H1 (cell line): ENCODE data around the gene MT4. TPM values are rescaled to one million over a fixed set of nuclear protein-coding genes. Genes with fewer than 3 reads are reported as not detected.

Experiments used
- CTCF ChIA-PET: fragments of 300-600 bp; sonication (Branson Sonifier 250); formaldehyde crosslinking; loops from one replicate; lab custom pipeline; 2021; ENCODE audit not compliant: partially characterized antibody; lab: Charles Lee
- POLR2A ChIA-PET: fragments of 300-600 bp; sonication (Branson Sonifier 250); formaldehyde crosslinking; loops from one replicate; lab custom pipeline; 2021; ENCODE audit warnings: inconsistent platforms; ENCODE audit not compliant: partially characterized antibody; lab: Charles Lee
- DNase-seq, 2 experiments: peaks; one replicate each; pipeline versions ENCODE4 v3.0.0 to v3.0.0-alpha.2; 2010 to 2022; ENCODE audit warnings: low spot score in 2 of 2, low read depth in 1 of 2, mixed read lengths in 1 of 2
- FAIRE-seq: peaks from 2 replicates; lab custom pipeline; 2011; peaks lifted over from hg19 to GRCh38; lab: Jason Lieb, UNC
- H2AFZ ChIP-seq: 2 replicates; pipeline ENCODE4 v1.8.1; 2012; ENCODE audit warnings: low read length, inconsistent platforms
- H2AK5ac ChIP-seq: 2 replicates; pipeline ENCODE4 v1.6.1; 2013; ENCODE audit warnings: low read depth, low read length
- H2BK120ac ChIP-seq: replicated peaks from 2 replicates; pipeline ENCODE3; 2013; ENCODE audit warnings: low read depth, low read length, inconsistent platforms
- H2BK12ac ChIP-seq: 2 replicates; pipeline ENCODE4 v1.6.1; 2013; ENCODE audit warnings: low read depth, low read length
- H2BK15ac ChIP-seq: 2 replicates; pipeline ENCODE4 v1.6.1; 2013; ENCODE audit warnings: low read length
- H2BK20ac ChIP-seq: 2 replicates; pipeline ENCODE4 v1.6.1; 2013; ENCODE audit warnings: low read length
- H2BK5ac ChIP-seq: 2 replicates; pipeline ENCODE4 v1.6.1; 2013; ENCODE audit warnings: low read depth, low read length
- H3K14ac ChIP-seq: 2 replicates; pipeline ENCODE4 v1.6.1; 2013; ENCODE audit warnings: inconsistent platforms; ENCODE audit not compliant: insufficient read length
- H3K18ac ChIP-seq: 2 replicates; pipeline ENCODE4 v1.6.1; 2013; ENCODE audit warnings: low read length; ENCODE audit errors: extremely low read depth
- H3K23ac ChIP-seq: 2 replicates; pipeline ENCODE4 v1.6.1; 2013; ENCODE audit warnings: inconsistent platforms; ENCODE audit not compliant: insufficient read length
- H3K23me2 ChIP-seq: 2 replicates; pipeline ENCODE4 v1.6.1; 2013; ENCODE audit warnings: low read depth, low read length
- H3K27ac ChIP-seq: 2 replicates; pipeline ENCODE4 v1.6.1; 2011; ENCODE audit warnings: low read depth, low read length, inconsistent platforms
- H3K27me3 ChIP-seq, 4 experiments: replicated peaks in 1 of 4; 1 replicate in 1 of 4; 2 replicates in 3 of 4; pipeline versions ENCODE4 v1.6.1 to v1.8.1; 2011 to 2013; ENCODE audit warnings: low read length in 3 of 4, mild to moderate bottlenecking in 3 of 4, inconsistent platforms in 2 of 4, mixed read lengths in 2 of 4, moderate library complexity in 1 of 4; ENCODE audit not compliant: control insufficient read depth in 3 of 4, insufficient read depth in 3 of 4; ENCODE audit errors: extremely low read depth in 1 of 4
- H3K36me3 ChIP-seq, 4 experiments: 2 replicates each; pipeline versions ENCODE4 v1.6.1 to v1.8.1; 2011 to 2013; ENCODE audit warnings: mild to moderate bottlenecking in 4 of 4, low read length in 3 of 4, moderate library complexity in 2 of 4, control low read depth in 1 of 4, inconsistent platforms in 1 of 4; ENCODE audit not compliant: insufficient read depth in 4 of 4, control insufficient read depth in 2 of 4
- H3K4ac ChIP-seq: replicated peaks from 2 replicates; pipeline ENCODE3; 2013; ENCODE audit warnings: low read length, low read depth, mixed read lengths, inconsistent platforms; ENCODE audit not compliant: insufficient read length
- H3K4me1 ChIP-seq, 4 experiments: replicated peaks in 1 of 4; 1 replicate in 1 of 4; 2 replicates in 3 of 4; pipeline versions ENCODE4 v1.6.1 to v1.8.1; 2011 to 2013; ENCODE audit warnings: low read length in 3 of 4, inconsistent platforms in 2 of 4, mixed read lengths in 1 of 4; ENCODE audit not compliant: insufficient read depth in 4 of 4, control insufficient read depth in 3 of 4
- H3K4me2 ChIP-seq, 2 experiments: 2 replicates each; pipeline versions ENCODE4 v1.6.1 to v1.8.1; 2011 to 2013; ENCODE audit warnings: low read depth in 2 of 2, low read length in 2 of 2, control low read depth in 1 of 2, inconsistent platforms in 1 of 2, mild to moderate bottlenecking in 1 of 2; ENCODE audit not compliant: insufficient read depth in 1 of 2
- H3K4me3 ChIP-seq, 4 experiments: fragments of 200-600, 300-600 bp in 1 of 4; sonication (generic), shearing (Covaris generic), sonication (Bioruptor Twin) in 1 of 4; 2 replicates each; pipeline versions ENCODE4 v1.5.1 to v1.8.1; 2011 to 2016; ENCODE audit warnings: low read length in 4 of 4, low read depth in 3 of 4, control low read depth in 2 of 4, inconsistent platforms in 2 of 4, mild to moderate bottlenecking in 2 of 4, mixed read lengths in 1 of 4, moderate library complexity in 1 of 4; ENCODE audit not compliant: insufficient read depth in 2 of 4; ENCODE audit errors: extremely low read depth in 1 of 4
- H3K56ac ChIP-seq: replicated peaks from 2 replicates; pipeline ENCODE3; 2013; ENCODE audit warnings: low read depth, mild to moderate bottlenecking, mixed read lengths, low read length, inconsistent platforms; ENCODE audit not compliant: insufficient read length
- H3K79me1 ChIP-seq: 2 replicates; pipeline ENCODE4 v1.6.1; 2013; ENCODE audit warnings: low read depth, low read length, control low read depth
- H3K79me2 ChIP-seq, 2 experiments: 2 replicates each; pipeline versions ENCODE4 v1.6.1 to v1.8.1; 2012 to 2013; ENCODE audit warnings: low read length in 2 of 2, mild to moderate bottlenecking in 2 of 2, inconsistent platforms in 1 of 2; ENCODE audit not compliant: insufficient read depth in 2 of 2, control insufficient read depth in 1 of 2
- H3K9ac ChIP-seq, 4 experiments: replicated peaks in 1 of 4; 1 replicate in 1 of 4; 2 replicates in 3 of 4; pipeline versions ENCODE4 v1.6.1 to v1.8.1; 2011 to 2013; ENCODE audit warnings: low read depth in 3 of 4, low read length in 3 of 4, control low read depth in 2 of 4, mild to moderate bottlenecking in 2 of 4, moderate library complexity in 2 of 4, inconsistent platforms in 1 of 4; ENCODE audit errors: extremely low read depth in 1 of 4
- H3K9me3 ChIP-seq, 2 experiments: 2 replicates each; pipeline versions ENCODE4 v1.6.1 to v1.8.1; 2012 to 2013; ENCODE audit warnings: mild to moderate bottlenecking in 2 of 2, moderate library complexity in 2 of 2, control low read depth in 1 of 2, inconsistent platforms in 1 of 2, low read depth in 1 of 2, low read length in 1 of 2, mixed read lengths in 1 of 2; ENCODE audit not compliant: insufficient read depth in 2 of 2
- H4K20me1 ChIP-seq, 2 experiments: replicated peaks in 1 of 2; 2 replicates each; pipeline versions ENCODE3 to v1.8.1; 2011 to 2013; ENCODE audit warnings: inconsistent platforms in 2 of 2, low read length in 2 of 2, mild to moderate bottlenecking in 1 of 2; ENCODE audit not compliant: insufficient read depth in 2 of 2, control insufficient read depth in 1 of 2
- H4K5ac ChIP-seq: 2 replicates; pipeline ENCODE4 v1.6.1; 2013; ENCODE audit warnings: low read length, low read depth, mixed read lengths, inconsistent platforms; ENCODE audit not compliant: insufficient read length
- H4K8ac ChIP-seq: 2 replicates; pipeline ENCODE4 v1.8.0; 2013; ENCODE audit warnings: mild to moderate bottlenecking, moderate library complexity, low read length, inconsistent platforms; ENCODE audit not compliant: insufficient read depth; ENCODE audit errors: extremely low read depth
- H4K91ac ChIP-seq: replicated peaks from 2 replicates; pipeline ENCODE3; 2013; ENCODE audit warnings: low read length, mixed read lengths, inconsistent platforms; ENCODE audit not compliant: insufficient read length
- CHD1 ChIP-seq: IDR thresholded peaks from 2 replicates; pipeline ENCODE4 v1.6.1; 2012; ENCODE audit warnings: low read depth, low read length, improper control_type of control experiment
- EZH2 ChIP-seq: fragments of 200-600 bp; sonication (generic); IDR thresholded peaks from 2 replicates; pipeline ENCODE4 v1.7.1; 2012; ENCODE audit warnings: low read depth, mild to moderate bottlenecking, moderate library complexity, low read length, inconsistent platforms; ENCODE audit not compliant: severe bottlenecking
- SRF ChIP-seq: IDR thresholded peaks from 2 replicates; pipeline ENCODE4 v1.6.1; 2011; ENCODE audit warnings: mild to moderate bottlenecking, low read depth, low read length, moderate library complexity
- polyA plus RNA-seq, 7 experiments: library from polyadenylated mRNA; depleted of rRNA in 3 of 7; stranded (reverse) in 5 of 7; unstranded in 2 of 7; fragments of >200 nt in 5 of 7; fragments of 200-250 nt in 2 of 7; gene quantifications; 1 replicate in 5 of 7; 2 replicates in 1 of 7; 4 replicates in 1 of 7; pipeline versions ENCODE4 v1.2.1 to v1.2.3, GENCODE V29; 2011 to 2013; ENCODE audit warnings: missing spikeins in 2 of 7, mixed read lengths in 2 of 7
- total RNA-seq: library from RNA; stranded (reverse); fragmentation: NEBNext Ultra II Directional; extraction: Animal tissue kit (Norgen Biotek cat#: 25700); gene quantifications from 2 replicates; pipeline ENCODE4 v1.2.1, GENCODE V29; 2021
- TF ChIP-seq, protein P1 (sequence below): IDR thresholded peaks from 2 replicates; pipeline ENCODE4 v1.6.1; 2011; ENCODE audit warnings: low read length, improper control_type of control experiment
- TF ChIP-seq, protein P2 (sequence below), 3 experiments: IDR thresholded peaks; 1 replicate in 2 of 3; 2 replicates in 1 of 3; pipeline versions ENCODE4 v1.5.1 to v1.6.1; 2011; ENCODE audit warnings: low read length in 3 of 3, mild to moderate bottlenecking in 3 of 3, inconsistent platforms in 2 of 3, low read depth in 1 of 3, moderate library complexity in 1 of 3; ENCODE audit not compliant: insufficient read depth in 1 of 3; ENCODE audit errors: control extremely low read depth in 1 of 3

Gene MT4
- total and polyA plus RNA-seq, 2 of the 8 experiments (the other 6 are each of a cell fraction or from before 2014, with no cell fraction given) = not detected

DNA sequence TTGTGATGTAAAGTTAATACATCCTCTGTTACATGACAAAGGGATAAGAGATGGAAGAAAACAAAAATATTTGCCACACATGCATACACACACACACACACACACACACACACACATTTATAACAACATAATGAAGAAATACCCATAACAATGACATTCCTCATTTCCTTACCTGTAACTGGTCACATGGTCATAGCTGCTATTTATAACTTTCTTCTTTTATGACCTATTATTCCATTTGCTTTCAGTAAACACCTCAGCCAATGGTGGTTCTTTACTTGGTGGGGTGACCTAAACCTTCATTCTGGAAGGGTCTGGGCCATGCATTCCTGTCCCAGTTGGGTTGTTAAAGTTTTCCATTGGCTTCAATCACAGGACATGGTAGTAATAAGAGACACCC, 48.8 kb downstream of the MT4 start:
- Histone ChIP-seq H2BK12ac (no peak overlapping the region), H3K36me3 (no peaks in the 10 kb centered on the region), H2BK120ac (no peak overlapping the region), H2AK5ac (no peak overlapping the region), H3K4me3 (no peak overlapping the region), H3K4me2 (no peak overlapping the region), H3K9ac (no peak overlapping the region), H3K23ac (no peak overlapping the region), H3K4ac (no peak overlapping the region), H3K79me1 (no peaks in the 10 kb centered on the region), H3K56ac (no peak overlapping the region), H2BK5ac (no peak overlapping the region), H2AFZ (no peak overlapping the region), H3K14ac (no peak overlapping the region), H3K18ac (no peak overlapping the region), H3K27ac (no peak overlapping the region), H2BK15ac (no peak overlapping the region), H2BK20ac (no peak overlapping the region), H4K5ac (no peak overlapping the region), H3K27me3 (peaks cover 47 to 81% (median 72%) of the 10 kb centered on the region in 4 experiments), H4K8ac (no peak overlapping the region), H4K91ac (no peak overlapping the region), H3K79me2 (no peaks in the 10 kb centered on the region), H3K9me3 (no peaks in the 10 kb centered on the region), H4K20me1 (peaks cover 2 to 4% of the 10 kb centered on the region in 2 experiments), H3K4me1 (peaks cover 7 to 30% (median 16%) of the 10 kb centered on the region in 4 experiments), H3K23me2 (peaks cover 7% of the 10 kb centered on the region; the same call in 1 of the 2 replicates)
- FAIRE-seq (no peak), DNase-seq (no peak)
- TF ChIP-seq, protein P1, sequence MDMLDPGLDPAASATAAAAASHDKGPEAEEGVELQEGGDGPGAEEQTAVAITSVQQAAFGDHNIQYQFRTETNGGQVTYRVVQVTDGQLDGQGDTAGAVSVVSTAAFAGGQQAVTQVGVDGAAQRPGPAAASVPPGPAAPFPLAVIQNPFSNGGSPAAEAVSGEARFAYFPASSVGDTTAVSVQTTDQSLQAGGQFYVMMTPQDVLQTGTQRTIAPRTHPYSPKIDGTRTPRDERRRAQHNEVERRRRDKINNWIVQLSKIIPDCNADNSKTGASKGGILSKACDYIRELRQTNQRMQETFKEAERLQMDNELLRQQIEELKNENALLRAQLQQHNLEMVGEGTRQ = no peak
- TF ChIP-seq, protein P2, sequence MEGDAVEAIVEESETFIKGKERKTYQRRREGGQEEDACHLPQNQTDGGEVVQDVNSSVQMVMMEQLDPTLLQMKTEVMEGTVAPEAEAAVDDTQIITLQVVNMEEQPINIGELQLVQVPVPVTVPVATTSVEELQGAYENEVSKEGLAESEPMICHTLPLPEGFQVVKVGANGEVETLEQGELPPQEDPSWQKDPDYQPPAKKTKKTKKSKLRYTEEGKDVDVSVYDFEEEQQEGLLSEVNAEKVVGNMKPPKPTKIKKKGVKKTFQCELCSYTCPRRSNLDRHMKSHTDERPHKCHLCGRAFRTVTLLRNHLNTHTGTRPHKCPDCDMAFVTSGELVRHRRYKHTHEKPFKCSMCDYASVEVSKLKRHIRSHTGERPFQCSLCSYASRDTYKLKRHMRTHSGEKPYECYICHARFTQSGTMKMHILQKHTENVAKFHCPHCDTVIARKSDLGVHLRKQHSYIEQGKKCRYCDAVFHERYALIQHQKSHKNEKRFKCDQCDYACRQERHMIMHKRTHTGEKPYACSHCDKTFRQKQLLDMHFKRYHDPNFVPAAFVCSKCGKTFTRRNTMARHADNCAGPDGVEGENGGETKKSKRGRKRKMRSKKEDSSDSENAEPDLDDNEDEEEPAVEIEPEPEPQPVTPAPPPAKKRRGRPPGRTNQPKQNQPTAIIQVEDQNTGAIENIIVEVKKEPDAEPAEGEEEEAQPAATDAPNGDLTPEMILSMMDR (IDR thresholded peaks at IDR 0.05; ENCODE audit: control extremely low read depth in 1 of 3, insufficient read depth in 1 of 3, low read depth in 1 of 3, low read length in 3 of 3) = no peak
- TF ChIP-seq SRF (no peak), EZH2 (no peak), CHD1 (no peak)
- ChIA-PET POLR2A (interaction anchor here (8.0 kb wide), 1 partner anchor 11 kb away, joined by 66 read pairs; the partner anchor contains the start of gene MT1E), CTCF (interaction anchor here (0.9 to 2.1 kb wide), 4 partner anchors 11 to 87 kb away, joined by 3 to 12 read pairs (median 4); partner anchors contain the start of gene MT1E)
